Panc1 (cell line): ENCODE data around the gene SCUBE3.

Experiments used
- POLR2AphosphoS5 ChIP-seq: IDR thresholded peaks from 2 replicates; pipeline ENCODE4 v1.6.1; 2012; ENCODE audit warnings: mild to moderate bottlenecking, low read depth, low read length, moderate library complexity
- TF ChIP-seq, protein P1 (sequence below): fragments of 450-650 bp; IDR thresholded peaks from 2 replicates; pipeline ENCODE4 v1.5.1; 2017; ENCODE audit warnings: mild to moderate bottlenecking

DNA sequence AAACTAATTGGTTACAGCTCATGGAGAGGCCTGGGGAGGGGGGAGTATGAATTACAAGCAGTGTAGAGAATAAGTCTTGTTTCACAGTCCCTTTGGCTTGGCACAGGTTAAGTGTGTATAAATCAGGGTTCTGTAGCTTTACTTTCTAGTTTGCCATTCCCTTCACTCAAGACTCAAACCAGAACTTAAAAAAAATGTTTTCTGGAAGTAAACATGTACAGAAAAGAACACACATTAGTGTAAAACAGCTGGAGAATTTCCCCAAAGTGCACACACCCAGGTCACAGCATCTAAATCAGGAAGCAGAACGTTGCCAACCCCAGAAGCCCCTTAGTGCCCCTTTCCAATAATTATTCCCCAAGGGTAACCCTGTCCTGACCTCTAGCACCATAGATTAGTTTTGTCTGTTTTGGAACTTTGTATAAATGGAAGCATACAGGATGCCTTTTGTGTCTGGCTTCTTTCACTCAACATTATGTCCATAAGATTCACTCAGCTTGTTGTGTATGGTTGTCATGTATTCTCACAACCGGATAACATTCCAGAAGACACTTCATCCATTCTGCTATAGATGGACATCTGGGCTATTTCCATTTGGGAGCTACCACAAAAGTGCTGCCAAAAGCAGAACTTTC lies 33.7 kb upstream of the SCUBE3 start:
- no peak for TF ChIP-seq POLR2AphosphoS5
- TF ChIP-seq, protein P1, sequence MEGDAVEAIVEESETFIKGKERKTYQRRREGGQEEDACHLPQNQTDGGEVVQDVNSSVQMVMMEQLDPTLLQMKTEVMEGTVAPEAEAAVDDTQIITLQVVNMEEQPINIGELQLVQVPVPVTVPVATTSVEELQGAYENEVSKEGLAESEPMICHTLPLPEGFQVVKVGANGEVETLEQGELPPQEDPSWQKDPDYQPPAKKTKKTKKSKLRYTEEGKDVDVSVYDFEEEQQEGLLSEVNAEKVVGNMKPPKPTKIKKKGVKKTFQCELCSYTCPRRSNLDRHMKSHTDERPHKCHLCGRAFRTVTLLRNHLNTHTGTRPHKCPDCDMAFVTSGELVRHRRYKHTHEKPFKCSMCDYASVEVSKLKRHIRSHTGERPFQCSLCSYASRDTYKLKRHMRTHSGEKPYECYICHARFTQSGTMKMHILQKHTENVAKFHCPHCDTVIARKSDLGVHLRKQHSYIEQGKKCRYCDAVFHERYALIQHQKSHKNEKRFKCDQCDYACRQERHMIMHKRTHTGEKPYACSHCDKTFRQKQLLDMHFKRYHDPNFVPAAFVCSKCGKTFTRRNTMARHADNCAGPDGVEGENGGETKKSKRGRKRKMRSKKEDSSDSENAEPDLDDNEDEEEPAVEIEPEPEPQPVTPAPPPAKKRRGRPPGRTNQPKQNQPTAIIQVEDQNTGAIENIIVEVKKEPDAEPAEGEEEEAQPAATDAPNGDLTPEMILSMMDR: no peak
